A549 (cell line): Measurements from ENCODE around the gene IGFL2.

Source experiments
- CEBPB ChIP-seq, 2 experiments: fragments of >200 bp in 1 of 2; sonication (Bioruptor Twin) in 1 of 2; formaldehyde crosslinking in 1 of 2; IDR thresholded peaks; 2 replicates each; pipeline ENCODE4 v1.6.1; 2012 to 2016
- ZSCAN20 ChIP-seq: fragments of 250-450 bp; sonication (Bioruptor Pico); IDR thresholded peaks from 2 replicates; pipeline ENCODE4 v1.8.0; 2022; ENCODE audit warnings: mild to moderate bottlenecking, moderate library complexity
- TF ChIP-seq, protein P1 (sequence below): fragments of >200 bp; sonication (Bioruptor Twin); formaldehyde crosslinking; IDR thresholded peaks from 3 replicates; pipeline ENCODE4 v1.5.1; 2016

DNA sequence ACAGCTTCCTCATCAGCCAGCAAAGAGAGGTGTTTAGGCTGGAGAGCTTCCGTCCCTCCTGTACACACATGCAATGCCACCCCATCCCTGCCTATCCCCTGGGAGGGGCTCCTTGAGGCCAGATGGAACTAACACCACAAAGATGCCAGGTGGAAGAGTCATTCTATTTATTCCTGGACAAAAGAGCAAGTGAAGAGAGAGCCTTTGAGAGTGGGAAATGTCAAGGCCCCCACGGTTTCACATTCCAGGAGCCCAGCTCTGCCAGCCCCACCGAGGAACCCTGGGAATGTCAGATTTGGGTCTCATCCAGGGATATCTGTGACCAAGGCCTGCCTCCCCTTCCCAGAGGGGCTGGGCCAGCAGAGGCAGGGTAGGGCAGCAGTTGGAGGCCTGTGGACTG lies 50.7 kb downstream of the IGFL2 start:
- no peak for TF ChIP-seq ZSCAN20 (CRISPR knock-in tag)
- no peak for TF ChIP-seq CEBPB (IDR thresholded peaks at IDR 0.05)
- TF ChIP-seq, protein P1, sequence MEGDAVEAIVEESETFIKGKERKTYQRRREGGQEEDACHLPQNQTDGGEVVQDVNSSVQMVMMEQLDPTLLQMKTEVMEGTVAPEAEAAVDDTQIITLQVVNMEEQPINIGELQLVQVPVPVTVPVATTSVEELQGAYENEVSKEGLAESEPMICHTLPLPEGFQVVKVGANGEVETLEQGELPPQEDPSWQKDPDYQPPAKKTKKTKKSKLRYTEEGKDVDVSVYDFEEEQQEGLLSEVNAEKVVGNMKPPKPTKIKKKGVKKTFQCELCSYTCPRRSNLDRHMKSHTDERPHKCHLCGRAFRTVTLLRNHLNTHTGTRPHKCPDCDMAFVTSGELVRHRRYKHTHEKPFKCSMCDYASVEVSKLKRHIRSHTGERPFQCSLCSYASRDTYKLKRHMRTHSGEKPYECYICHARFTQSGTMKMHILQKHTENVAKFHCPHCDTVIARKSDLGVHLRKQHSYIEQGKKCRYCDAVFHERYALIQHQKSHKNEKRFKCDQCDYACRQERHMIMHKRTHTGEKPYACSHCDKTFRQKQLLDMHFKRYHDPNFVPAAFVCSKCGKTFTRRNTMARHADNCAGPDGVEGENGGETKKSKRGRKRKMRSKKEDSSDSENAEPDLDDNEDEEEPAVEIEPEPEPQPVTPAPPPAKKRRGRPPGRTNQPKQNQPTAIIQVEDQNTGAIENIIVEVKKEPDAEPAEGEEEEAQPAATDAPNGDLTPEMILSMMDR, result no peak
